Measurements from ENCODE around the gene B4GALNT4.

Gene B4GALNT4

GRCh38 chr11:375065-376025 lies 6.0 kb downstream of the B4GALNT4 start:
- TF ChIP-seq CTCF (IDR thresholded peaks at IDR 0.05; ENCODE audit: borderline replicate concordance, control extremely low read depth, extremely low read depth, insufficient read depth, missing control alignments): no peak
- in situ Hi-C loops (cut with MboI; ENCODE audit: low sequenced_read_pairs, unreplicated experiment): no loop called here
- DNase-seq (ENCODE audit: low spot score): no peak

- in situ Hi-C loops (cut with MboI; ENCODE audit: low sequenced_read_pairs, unreplicated experiment): no loop called here
- no peak for TF ChIP-seq CTCF (IDR thresholded peaks at IDR 0.05; ENCODE audit: borderline replicate concordance, control extremely low read depth, extremely low read depth, insufficient read depth, missing control alignments)
- DNase-seq (ENCODE audit: low spot score): no peak
Measured at GRCh38 chr11:376531-377173, 7.4 kb downstream of the B4GALNT4 start.

GRCh38 chr11:377174-377865 lies 8.0 kb downstream of the B4GALNT4 start:
- no peak for TF ChIP-seq CTCF (IDR thresholded peaks at IDR 0.05; ENCODE audit: borderline replicate concordance, control extremely low read depth, extremely low read depth, insufficient read depth, missing control alignments)
- no peak for DNase-seq (ENCODE audit: low spot score)
- in situ Hi-C loops (cut with MboI; ENCODE audit: low sequenced_read_pairs, unreplicated experiment): no loop called here

- DNase-seq (ENCODE audit: low spot score): no peak
- no peak for TF ChIP-seq CTCF (IDR thresholded peaks at IDR 0.05; ENCODE audit: borderline replicate concordance, control extremely low read depth, extremely low read depth, insufficient read depth, missing control alignments)
- in situ Hi-C loops (cut with MboI; ENCODE audit: low sequenced_read_pairs, unreplicated experiment): no loop called here
Measured at GRCh38 chr11:377883-378500, 8.7 kb downstream of the B4GALNT4 start.

- no peak for DNase-seq (ENCODE audit: low spot score)
- TF ChIP-seq CTCF (IDR thresholded peaks at IDR 0.05; ENCODE audit: borderline replicate concordance, control extremely low read depth, extremely low read depth, insufficient read depth, missing control alignments): no peak
- in situ Hi-C loops (cut with MboI; ENCODE audit: low sequenced_read_pairs, unreplicated experiment): no loop called here
Measured at GRCh38 chr11:379205-380094, 10.2 kb downstream of the B4GALNT4 start.
